Mesodermal cell (in vitro differentiated cells): Measurements from ENCODE around the gene FOXC1. TPM values are rescaled to one million over a fixed set of nuclear protein-coding genes. Genes with fewer than 3 reads are reported as not detected.

ENCODE experiments used
- H3K27ac ChIP-seq: 2 replicates; pipeline ENCODE4 v1.7.0; 2013; ENCODE audit warnings: mild to moderate bottlenecking, low read depth, low read length, moderate library complexity; ENCODE audit not compliant: severe bottlenecking
- H3K36me3 ChIP-seq: 2 replicates; pipeline ENCODE4 v1.7.1; 2013; ENCODE audit warnings: mild to moderate bottlenecking, low read length, moderate library complexity; ENCODE audit not compliant: control insufficient read depth, insufficient read depth
- H3K4me1 ChIP-seq: one replicate; pipeline ENCODE4 v1.7.1; 2013; ENCODE audit warnings: mild to moderate bottlenecking, low read length; ENCODE audit not compliant: insufficient read depth, control insufficient read depth, poor library complexity, severe bottlenecking
- H3K4me3 ChIP-seq: 2 replicates; pipeline ENCODE4 v1.7.0; 2013; ENCODE audit warnings: low read length, control low read depth, mild to moderate bottlenecking; ENCODE audit not compliant: insufficient read depth, poor library complexity, severe bottlenecking; ENCODE audit errors: extremely low read depth
- H3K9me3 ChIP-seq: 2 replicates; pipeline ENCODE4 v1.7.1; 2013; ENCODE audit warnings: mild to moderate bottlenecking, low read length, moderate library complexity; ENCODE audit not compliant: control insufficient read depth
- WGBS, 2 experiments: methylation state at CpG; one replicate each; pipeline ENCODE4 v1.1.5; 2013; ENCODE audit warnings: missing lambda C conversion rate in 2 of 2; ENCODE audit not compliant: insufficient coverage in 2 of 2; 5-methylcytosine and 5-hydroxymethylcytosine counted together
- polyA plus RNA-seq, 2 experiments: library from polyadenylated mRNA; stranded (reverse); fragments of 50-300 nt; gene quantifications; one replicate each; pipeline ENCODE4 v1.2.3, GENCODE V29; 2013

Gene FOXC1
- polyA plus RNA-seq (2013, experiment 1 of 2): 8.1 TPM
- 6.1 TPM for polyA plus RNA-seq (2013, experiment 2 of 2)

- no peaks in the 10 kb centered on the region for H3K36me3 ChIP-seq
- H3K4me1 ChIP-seq: peaks cover 22% of the 10 kb centered on the region
- WGBS, 2 experiments: 0 to 1% methylated on average over 69 to 83 of the region's 115 CpGs
- no peak within 1 kb of the TSS for H3K27ac ChIP-seq
- H3K9me3 ChIP-seq: no peaks in the 10 kb centered on the region
- H3K4me3 ChIP-seq: peak within 1 kb of the TSS; percentile 38
Observed at GRCh38 chr6:1609648-1610496, at the start of gene FOXC1. Gene FOXC1 (plus strand): TSS chr6:1609915. CDS start chr6:1610446, 531 bp downstream.

GRCh38 chr6:1560281-1561058 lies 49.2 kb upstream of the FOXC1 start:
- Histone ChIP-seq H3K4me1 (no peaks in the 10 kb centered on the region), H3K36me3 (no peaks in the 10 kb centered on the region), H3K27ac (no peak overlapping the region), H3K4me3 (no peak overlapping the region), H3K9me3 (peaks cover 3% of the 10 kb centered on the region)
- WGBS, 2 experiments: 87 to 88% methylated on average over 4 of the region's 4 CpGs

- no peak overlapping the region for H3K4me3 ChIP-seq
- WGBS, 2 experiments: 83% methylated on average over 2 of the region's 2 CpGs; no CpG with 5 or more reads in 1 of the 2 experiments
- no peaks in the 10 kb centered on the region for H3K36me3 ChIP-seq
- no peak overlapping the region for H3K27ac ChIP-seq
- no peaks in the 10 kb centered on the region for H3K4me1 ChIP-seq
- peaks cover 3% of the 10 kb centered on the region for H3K9me3 ChIP-seq
Observed at GRCh38 chr6:1561355-1561754, 48.4 kb upstream of the FOXC1 start.

GRCh38 chr6:1562171-1562955 lies 47.4 kb upstream of the FOXC1 start:
- no peak overlapping the region for H3K4me3 ChIP-seq
- 92 to 100% methylated on average over 3 of the region's 4 CpGs for WGBS, 2 experiments

GRCh38 chr6:1569377-1569776 lies 40.3 kb upstream of the FOXC1 start:
- H3K27ac ChIP-seq: no peak overlapping the region
- WGBS, 2 experiments: no CpG with 5 or more reads among the region's 3 CpGs
- no peaks in the 10 kb centered on the region for H3K36me3 ChIP-seq

More at GRCh38 chr6:1562171-1562955, 47.4 kb upstream of the FOXC1 start:
- Histone ChIP-seq H3K4me1 (no peaks in the 10 kb centered on the region), H3K27ac (no peak overlapping the region), H3K36me3 (no peaks in the 10 kb centered on the region), H3K9me3 (peaks cover 3% of the 10 kb centered on the region)

GRCh38 chr6:1570848-1571247 lies 38.9 kb upstream of the FOXC1 start:
- Histone ChIP-seq H3K4me3 (no peak overlapping the region), H3K9me3 (peaks cover 3% of the 10 kb centered on the region), H3K36me3 (no peaks in the 10 kb centered on the region), H3K4me1 (peaks cover 15% of the 10 kb centered on the region), H3K27ac (no peak overlapping the region)
- WGBS, 2 experiments: no CpG with 5 or more reads among the region's 1 CpG

More at GRCh38 chr6:1569377-1569776, 40.3 kb upstream of the FOXC1 start:
- Histone ChIP-seq H3K4me1 (peaks cover 2% of the 10 kb centered on the region), H3K4me3 (no peak overlapping the region), H3K9me3 (peaks cover 3% of the 10 kb centered on the region)

GRCh38 chr6:1572892-1573291 lies 36.8 kb upstream of the FOXC1 start:
- no peak overlapping the region for H3K27ac ChIP-seq
- H3K4me3 ChIP-seq: no peak overlapping the region
- peaks cover 15% of the 10 kb centered on the region for H3K4me1 ChIP-seq
- WGBS, 2 experiments: 75 to 100% methylated on average over 1 of the region's 1 CpG
- peaks cover 3% of the 10 kb centered on the region for H3K9me3 ChIP-seq
- H3K36me3 ChIP-seq: no peaks in the 10 kb centered on the region

GRCh38 chr6:1574083-1574761 lies 35.5 kb upstream of the FOXC1 start:
- Histone ChIP-seq H3K36me3 (no peaks in the 10 kb centered on the region), H3K4me1 (peaks cover 15% of the 10 kb centered on the region), H3K4me3 (no peak overlapping the region), H3K9me3 (peaks cover 3% of the 10 kb centered on the region), H3K27ac (peak overlapping the region; percentile 61)
- 77 to 79% methylated on average over 6 to 9 of the region's 13 CpGs for WGBS, 2 experiments

GRCh38 chr6:1574890-1575209 lies 34.9 kb upstream of the FOXC1 start:
- H3K27ac ChIP-seq: peak overlapping the region; percentile 61

More at GRCh38 chr6:1574890-1575209, 34.9 kb upstream of the FOXC1 start:
- Histone ChIP-seq H3K9me3 (peaks cover 3% of the 10 kb centered on the region), H3K36me3 (no peaks in the 10 kb centered on the region), H3K4me1 (peaks cover 15% of the 10 kb centered on the region), H3K4me3 (no peak overlapping the region)
- 8 to 26% methylated on average over 5 of the region's 6 CpGs for WGBS, 2 experiments
